Measurements from ENCODE around the gene CAPRIN1.
"Not testable (repeated sequence)": the region's sequence is repeated elsewhere in the genome, so short reads cannot be mapped to it uniquely, and the experiment has no call there.

Gene CAPRIN1

DNA sequence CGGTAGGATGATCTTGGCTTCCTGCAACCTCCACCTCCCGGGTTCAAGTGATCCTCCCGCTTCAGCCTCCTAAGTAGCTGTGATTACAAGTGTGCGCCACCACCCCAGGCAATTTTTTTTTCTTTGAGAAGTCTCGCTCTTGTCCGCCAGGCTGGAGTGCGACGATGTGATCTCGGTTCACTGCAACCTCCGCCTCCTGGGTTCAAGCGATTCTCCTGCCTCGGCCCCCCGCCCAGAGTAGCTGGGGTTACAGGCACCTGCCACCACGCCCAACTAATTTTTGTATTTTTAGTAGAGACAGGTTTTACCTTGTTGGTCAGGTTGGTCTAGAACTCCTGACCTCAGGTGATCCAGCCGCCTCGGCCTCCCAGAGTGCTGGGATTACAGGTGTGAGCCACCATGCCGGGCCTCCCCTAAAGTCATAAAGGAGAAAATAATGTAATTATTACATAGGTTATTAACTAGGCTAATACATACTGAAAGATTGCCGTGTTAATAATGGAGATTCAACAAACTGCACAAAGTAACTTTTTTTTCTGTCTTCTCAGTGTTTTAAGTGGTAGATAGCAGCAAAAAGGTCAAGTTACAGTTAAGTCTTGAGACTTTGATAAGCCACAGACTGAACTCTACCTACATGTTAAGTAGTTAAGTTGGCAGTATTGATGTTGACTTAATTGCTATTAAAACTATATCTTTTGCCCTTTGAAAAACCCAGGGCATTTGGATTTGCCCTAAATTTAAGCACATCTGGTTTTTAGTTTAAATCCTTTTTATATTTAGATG, 3.9 kb downstream of the CAPRIN1 start:
- TF ChIP-seq, protein P1, sequence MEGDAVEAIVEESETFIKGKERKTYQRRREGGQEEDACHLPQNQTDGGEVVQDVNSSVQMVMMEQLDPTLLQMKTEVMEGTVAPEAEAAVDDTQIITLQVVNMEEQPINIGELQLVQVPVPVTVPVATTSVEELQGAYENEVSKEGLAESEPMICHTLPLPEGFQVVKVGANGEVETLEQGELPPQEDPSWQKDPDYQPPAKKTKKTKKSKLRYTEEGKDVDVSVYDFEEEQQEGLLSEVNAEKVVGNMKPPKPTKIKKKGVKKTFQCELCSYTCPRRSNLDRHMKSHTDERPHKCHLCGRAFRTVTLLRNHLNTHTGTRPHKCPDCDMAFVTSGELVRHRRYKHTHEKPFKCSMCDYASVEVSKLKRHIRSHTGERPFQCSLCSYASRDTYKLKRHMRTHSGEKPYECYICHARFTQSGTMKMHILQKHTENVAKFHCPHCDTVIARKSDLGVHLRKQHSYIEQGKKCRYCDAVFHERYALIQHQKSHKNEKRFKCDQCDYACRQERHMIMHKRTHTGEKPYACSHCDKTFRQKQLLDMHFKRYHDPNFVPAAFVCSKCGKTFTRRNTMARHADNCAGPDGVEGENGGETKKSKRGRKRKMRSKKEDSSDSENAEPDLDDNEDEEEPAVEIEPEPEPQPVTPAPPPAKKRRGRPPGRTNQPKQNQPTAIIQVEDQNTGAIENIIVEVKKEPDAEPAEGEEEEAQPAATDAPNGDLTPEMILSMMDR (IDR thresholded peaks at IDR 0.05; ENCODE audit: low read depth, low read length) = no peak
- no peak for DNase-seq (ENCODE audit: low read depth, low spot score)
- no peak overlapping the region for H3K4me3 ChIP-seq (ENCODE audit: low read depth, low read length)
- in situ Hi-C loops (cut with HindIII; ENCODE audit: low sequenced_read_pairs) = no loop called here

DNA sequence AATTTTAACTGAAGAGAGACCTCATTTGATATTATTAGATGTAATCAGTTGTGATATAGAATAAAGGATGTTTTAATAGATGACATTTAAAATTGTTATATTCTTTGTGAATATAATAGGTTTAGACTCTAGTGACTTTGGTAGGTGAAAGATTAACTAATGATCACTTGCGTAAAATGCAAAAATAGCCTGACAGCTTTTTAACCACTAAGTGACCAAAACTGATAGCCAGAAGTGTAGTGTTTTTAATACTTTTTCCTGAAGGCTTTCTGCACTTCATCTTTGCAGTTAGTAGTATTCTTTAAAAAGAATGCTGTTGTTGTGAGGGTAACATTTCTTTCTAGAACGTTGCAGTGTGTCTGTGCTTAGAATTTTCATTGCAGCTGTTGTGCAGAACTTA, 5.1 kb downstream of the CAPRIN1 start:
- TF ChIP-seq, protein P1 (IDR thresholded peaks at IDR 0.05; ENCODE audit: low read depth, low read length) = no peak
- no peak for DNase-seq (ENCODE audit: low read depth, low spot score)
- H3K4me3 ChIP-seq (ENCODE audit: low read depth, low read length) = no peak overlapping the region
- in situ Hi-C loops (cut with HindIII; ENCODE audit: low sequenced_read_pairs) = no loop called here

DNA sequence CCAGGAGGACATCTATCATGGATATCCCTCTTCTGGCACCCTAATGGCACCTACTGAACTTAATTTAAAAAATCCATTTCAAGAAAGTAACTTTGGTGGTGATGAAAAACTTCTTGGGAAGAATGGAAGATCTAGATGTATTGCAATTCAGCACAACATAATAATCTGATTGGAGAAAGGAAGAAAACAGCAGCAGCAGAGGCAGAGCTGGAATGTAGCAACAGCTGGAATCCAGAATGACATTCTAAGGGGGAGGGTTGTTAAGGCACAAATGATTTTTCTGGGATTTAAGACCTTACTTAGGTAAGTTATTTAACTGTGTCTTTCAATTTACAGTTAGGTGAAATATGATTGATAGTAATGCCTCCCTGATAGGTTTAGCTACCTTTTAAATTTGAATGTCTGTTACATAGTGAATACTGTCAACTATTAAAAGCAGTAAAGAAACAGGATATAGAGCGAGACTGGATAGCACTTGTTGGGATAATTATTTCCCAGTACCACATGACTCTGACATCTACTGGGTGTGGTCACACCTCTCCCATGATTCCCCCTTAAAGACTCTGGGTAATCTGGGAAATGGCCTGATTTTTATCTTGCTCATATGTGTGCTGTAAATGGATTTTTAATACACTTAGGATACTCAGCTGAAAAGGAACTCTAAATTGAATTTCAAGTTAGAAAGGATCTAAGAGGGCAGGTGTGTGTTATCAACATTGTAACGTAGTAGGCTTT, 11.7 kb downstream of the CAPRIN1 start:
- no peak overlapping the region for H3K4me3 ChIP-seq (ENCODE audit: low read depth, low read length)
- no peak for DNase-seq (ENCODE audit: low read depth, low spot score)
- in situ Hi-C loops (cut with HindIII; ENCODE audit: low sequenced_read_pairs) = no loop called here
- TF ChIP-seq, protein P1 (IDR thresholded peaks at IDR 0.05; ENCODE audit: low read depth, low read length) = no peak

DNA sequence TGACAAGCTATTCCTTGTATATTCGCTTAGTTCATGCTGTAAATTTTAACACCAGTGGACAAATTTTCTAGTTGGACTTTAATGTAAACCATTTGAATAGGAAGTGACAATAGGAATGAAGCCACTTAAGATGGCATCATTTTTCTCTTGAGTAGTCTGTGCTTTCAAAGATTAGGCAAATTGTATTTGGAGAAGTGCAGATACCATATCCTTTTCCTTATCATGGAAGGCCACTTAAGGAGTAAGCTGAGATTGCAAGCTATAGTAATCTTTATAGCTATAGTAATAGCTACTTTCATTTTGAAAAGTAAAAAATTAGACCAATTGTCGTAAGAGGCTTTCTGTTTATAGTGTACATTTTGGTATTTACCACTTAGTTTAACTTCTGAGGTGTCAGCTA, 12.8 kb downstream of the CAPRIN1 start:
- TF ChIP-seq, protein P1 (IDR thresholded peaks at IDR 0.05; ENCODE audit: low read depth, low read length) = no peak
- in situ Hi-C loops (cut with HindIII; ENCODE audit: low sequenced_read_pairs) = no loop called here
- no peak for DNase-seq (ENCODE audit: low read depth, low spot score)
- no peak overlapping the region for H3K4me3 ChIP-seq (ENCODE audit: low read depth, low read length)

DNA sequence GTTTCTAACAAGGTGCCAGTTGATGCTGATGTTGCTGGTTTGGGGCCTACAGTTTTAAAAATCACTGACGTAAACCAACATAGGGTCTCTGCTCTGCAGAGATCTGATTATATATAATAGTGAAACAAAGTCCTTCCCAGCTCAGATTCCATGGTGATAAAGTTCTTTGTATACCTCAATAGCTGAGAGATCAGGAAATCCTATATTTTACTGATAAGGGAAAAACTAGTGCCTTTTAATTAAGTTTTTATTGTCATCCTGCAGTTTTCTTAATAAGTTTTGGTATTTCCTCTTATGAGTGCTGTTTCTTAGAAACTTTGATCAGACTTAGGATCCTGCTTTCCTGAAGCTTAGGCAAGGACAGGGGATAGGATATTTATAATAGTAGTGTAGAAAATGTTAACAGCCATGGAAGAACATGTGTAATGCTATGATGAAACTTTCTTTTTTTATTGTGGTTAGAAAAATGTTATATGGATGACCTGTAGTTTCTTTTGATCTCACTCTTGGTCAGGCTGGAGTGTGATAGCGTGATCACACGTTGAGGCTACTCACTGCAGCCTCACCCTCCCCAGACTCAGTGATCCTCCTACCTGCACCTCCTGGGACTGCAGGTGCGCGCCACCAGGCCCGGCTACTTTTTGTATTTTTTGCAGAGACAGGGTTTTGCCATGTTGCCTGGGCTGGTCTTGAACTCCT, 14.1 kb downstream of the CAPRIN1 start:
- in situ Hi-C loops (cut with HindIII; ENCODE audit: low sequenced_read_pairs) = no loop called here
- no peak overlapping the region for H3K4me3 ChIP-seq (ENCODE audit: low read depth, low read length)
- DNase-seq (ENCODE audit: low read depth, low spot score) = peak; percentile 35
- TF ChIP-seq, protein P1 (IDR thresholded peaks at IDR 0.05; ENCODE audit: low read depth, low read length) = peak; percentile 33

DNA sequence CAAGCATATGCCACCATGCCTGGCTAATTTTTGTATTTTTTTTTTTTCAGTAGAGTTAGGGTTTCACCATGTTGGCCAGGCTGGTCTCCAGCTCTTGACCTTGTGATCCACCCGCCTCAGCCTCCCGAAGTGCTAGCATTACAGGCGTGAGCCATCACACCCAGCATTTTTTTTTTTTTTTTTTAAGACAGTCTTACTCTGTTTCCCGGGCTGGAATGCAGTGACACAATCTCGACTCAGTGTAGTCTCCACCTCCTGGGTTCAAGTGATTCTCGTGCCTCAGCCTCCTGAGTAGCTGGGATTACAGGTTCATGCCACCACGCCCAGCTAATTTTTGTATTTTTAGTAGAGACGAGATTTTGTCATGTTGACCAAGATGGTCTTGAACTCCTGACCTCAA, 15.2 kb downstream of the CAPRIN1 start:
- H3K4me3 ChIP-seq (ENCODE audit: low read depth, low read length); DNase-seq (ENCODE audit: low read depth, low spot score); in situ Hi-C loops (cut with HindIII; ENCODE audit: low sequenced_read_pairs): not testable (repeated sequence)

Measured in astrocyte of the spinal cord (primary cell).